ENCODE measurements around the gene TMUB1. TPM values are rescaled to one million over a fixed set of nuclear protein-coding genes. Genes with fewer than 3 reads are reported as not detected.

TMUB1 gene
- total and polyA plus RNA-seq, 2 donors (not counting 1 experiment from before 2014, with no cell fraction given), result 49.2 to 102 TPM

DNA sequence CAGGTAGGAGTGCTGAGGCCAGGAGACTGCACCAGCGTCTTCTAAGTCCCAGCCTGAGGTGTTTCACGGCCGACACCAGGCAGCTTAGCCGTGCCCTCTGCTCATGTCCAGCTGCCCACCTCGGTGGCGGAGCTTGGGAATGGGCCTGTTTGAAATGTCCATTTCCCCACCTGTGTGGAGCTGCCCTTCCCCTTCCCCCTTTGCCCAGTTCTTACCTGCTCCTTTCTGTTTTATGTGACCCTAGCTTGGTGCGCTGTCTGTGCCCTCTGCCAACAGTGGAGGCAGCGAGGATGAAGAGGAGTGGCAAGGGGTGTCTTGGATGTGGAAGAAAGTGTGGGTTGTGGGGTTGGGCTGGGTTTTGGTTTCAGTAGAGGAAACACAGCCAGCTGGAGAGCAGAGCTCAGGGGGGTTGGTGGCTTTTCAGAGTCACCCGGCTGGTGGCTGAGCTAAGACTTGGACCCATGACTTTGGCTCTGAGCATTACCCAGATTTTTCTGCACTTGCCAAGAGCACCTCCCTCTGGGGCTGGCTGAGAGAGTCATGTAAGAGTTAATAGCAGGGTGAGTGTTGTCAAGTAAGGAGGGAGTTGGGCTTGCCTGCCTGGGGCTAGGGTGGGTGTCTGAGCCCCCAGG is 46.8 kb upstream of the TMUB1 start:
- TF ChIP-seq EZH2 (IDR thresholded peaks at IDR 0.05; ENCODE audit: borderline replicate concordance, insufficient read depth, low read depth, low read length, poor library complexity, severe bottlenecking), result no peak
- TF ChIP-seq, protein P1, sequence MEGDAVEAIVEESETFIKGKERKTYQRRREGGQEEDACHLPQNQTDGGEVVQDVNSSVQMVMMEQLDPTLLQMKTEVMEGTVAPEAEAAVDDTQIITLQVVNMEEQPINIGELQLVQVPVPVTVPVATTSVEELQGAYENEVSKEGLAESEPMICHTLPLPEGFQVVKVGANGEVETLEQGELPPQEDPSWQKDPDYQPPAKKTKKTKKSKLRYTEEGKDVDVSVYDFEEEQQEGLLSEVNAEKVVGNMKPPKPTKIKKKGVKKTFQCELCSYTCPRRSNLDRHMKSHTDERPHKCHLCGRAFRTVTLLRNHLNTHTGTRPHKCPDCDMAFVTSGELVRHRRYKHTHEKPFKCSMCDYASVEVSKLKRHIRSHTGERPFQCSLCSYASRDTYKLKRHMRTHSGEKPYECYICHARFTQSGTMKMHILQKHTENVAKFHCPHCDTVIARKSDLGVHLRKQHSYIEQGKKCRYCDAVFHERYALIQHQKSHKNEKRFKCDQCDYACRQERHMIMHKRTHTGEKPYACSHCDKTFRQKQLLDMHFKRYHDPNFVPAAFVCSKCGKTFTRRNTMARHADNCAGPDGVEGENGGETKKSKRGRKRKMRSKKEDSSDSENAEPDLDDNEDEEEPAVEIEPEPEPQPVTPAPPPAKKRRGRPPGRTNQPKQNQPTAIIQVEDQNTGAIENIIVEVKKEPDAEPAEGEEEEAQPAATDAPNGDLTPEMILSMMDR (IDR thresholded peaks at IDR 0.05), result no peak
- WGBS (ENCODE audit: insufficient coverage), result 91% methylated on average over 8 of the region's 9 CpGs
- H3K27ac Mint-ChIP-seq, result no peak overlapping the region
- Histone ChIP-seq H4K20me1 (ENCODE audit: control insufficient read depth, insufficient read depth, low read length, poor library complexity, severe bottlenecking) (no peaks in the 10 kb centered on the region), H3K9ac (ENCODE audit: low read length) (no peak overlapping the region), H3K4me3 (ENCODE audit: control extremely low read depth in 1 of 5, extremely low read depth in 1 of 5, insufficient read depth in 1 of 5, low read depth in 2 of 5, low read length in 4 of 5) (no peak overlapping the region), H3K4me1 (ENCODE audit: control insufficient read depth in 2 of 2, insufficient read depth in 2 of 2, low read length in 2 of 2) (no peaks in the 10 kb centered on the region), H3K27me3 (replicated peaks in 1 of 4; ENCODE audit: control extremely low read depth in 1 of 4, control insufficient read depth in 3 of 4, insufficient read depth in 4 of 4, low read length in 3 of 4) (no peaks in the 10 kb centered on the region), H3K9me3 (ENCODE audit: control extremely low read depth in 1 of 3, control insufficient read depth in 2 of 3, insufficient read depth in 1 of 3, low read length in 2 of 3) (no peaks in the 10 kb centered on the region), H3K4me2 (replicated peaks; ENCODE audit: low read depth, low read length, poor library complexity, severe bottlenecking) (no peak overlapping the region), H2AFZ (ENCODE audit: insufficient read depth, low read depth, low read length, poor library complexity, severe bottlenecking) (no peak overlapping the region), H3K79me2 (ENCODE audit: control insufficient read depth, insufficient read depth, low read length) (no peaks in the 10 kb centered on the region), H3K27ac (ENCODE audit: low read length in 2 of 2) (no peak overlapping the region), H3K36me3 (replicated peaks in 1 of 2; ENCODE audit: control extremely low read depth in 1 of 2, control insufficient read depth in 1 of 2, extremely low read depth in 1 of 2, insufficient read depth in 2 of 2, low read length in 1 of 2) (no peaks in the 10 kb centered on the region)
- H3K27me3 Mint-ChIP-seq, result no peaks in the 10 kb centered on the region
- intact Hi-C loops (cut with micrococcal nuclease), result no loop called here
- ChIA-PET POLR2A (no interaction called here), CTCF (no interaction called here)
- no peak for DNase-seq
- no peaks in the 10 kb centered on the region for H3K4me1 Mint-ChIP-seq
- H3K9me3 Mint-ChIP-seq (ENCODE audit: insufficient read depth), result no peaks in the 10 kb centered on the region
- no peak for ATAC-seq (ENCODE audit: low read depth)
- H3K4me3 Mint-ChIP-seq, result no peak overlapping the region

- Histone ChIP-seq H3K4me3 (ENCODE audit: control extremely low read depth in 1 of 5, extremely low read depth in 1 of 5, insufficient read depth in 1 of 5, low read depth in 2 of 5, low read length in 4 of 5) (no peak overlapping the region), H3K27ac (ENCODE audit: low read length in 2 of 2) (no peak overlapping the region), H3K79me2 (ENCODE audit: control insufficient read depth, insufficient read depth, low read length) (no peaks in the 10 kb centered on the region), H2AFZ (ENCODE audit: insufficient read depth, low read depth, low read length, poor library complexity, severe bottlenecking) (no peak overlapping the region), H4K20me1 (ENCODE audit: control insufficient read depth, insufficient read depth, low read length, poor library complexity, severe bottlenecking) (no peaks in the 10 kb centered on the region), H3K9ac (ENCODE audit: low read length) (no peak overlapping the region), H3K4me1 (ENCODE audit: control insufficient read depth in 2 of 2, insufficient read depth in 2 of 2, low read length in 2 of 2) (no peaks in the 10 kb centered on the region), H3K9me3 (ENCODE audit: control extremely low read depth in 1 of 3, control insufficient read depth in 2 of 3, insufficient read depth in 1 of 3, low read length in 2 of 3) (no peaks in the 10 kb centered on the region), H3K27me3 (replicated peaks in 1 of 4; ENCODE audit: control extremely low read depth in 1 of 4, control insufficient read depth in 3 of 4, insufficient read depth in 4 of 4, low read length in 3 of 4) (no peaks in the 10 kb centered on the region), H3K4me2 (replicated peaks; ENCODE audit: low read depth, low read length, poor library complexity, severe bottlenecking) (no peak overlapping the region), H3K36me3 (replicated peaks in 1 of 2; ENCODE audit: control extremely low read depth in 1 of 2, control insufficient read depth in 1 of 2, extremely low read depth in 1 of 2, insufficient read depth in 2 of 2, low read length in 1 of 2) (no peaks in the 10 kb centered on the region)
- H3K27ac Mint-ChIP-seq, result no peak overlapping the region
- no peaks in the 10 kb centered on the region for H3K27me3 Mint-ChIP-seq
- WGBS (ENCODE audit: insufficient coverage), result 93% methylated on average over 23 of the region's 28 CpGs
- ChIA-PET CTCF (no interaction called here), POLR2A (no interaction called here)
- H3K9me3 Mint-ChIP-seq (ENCODE audit: insufficient read depth), result no peaks in the 10 kb centered on the region
- TF ChIP-seq, protein P1 (IDR thresholded peaks at IDR 0.05), result no peak
- no peak for TF ChIP-seq EZH2 (IDR thresholded peaks at IDR 0.05; ENCODE audit: borderline replicate concordance, insufficient read depth, low read depth, low read length, poor library complexity, severe bottlenecking)
- intact Hi-C loops (cut with micrococcal nuclease), result no loop called here
- H3K4me3 Mint-ChIP-seq, result no peak overlapping the region
- no peaks in the 10 kb centered on the region for H3K4me1 Mint-ChIP-seq
- DNase-seq (no peak), ATAC-seq (ENCODE audit: low read depth) (no peak)
These were observed 46.0 kb upstream of the TMUB1 start for GRCh38 chr7:151129117-151129959.

Measured in B cell (primary cell).